ENCODE measurements around the gene MTMR11.
A peak's percentile ranks its signal among the peaks of the same experiment; 100 is the strongest.
"Not testable (repeated sequence)": the region's sequence is repeated elsewhere in the genome, so short reads cannot be mapped to it uniquely, and the experiment has no call there.

The MTMR11 gene

DNA sequence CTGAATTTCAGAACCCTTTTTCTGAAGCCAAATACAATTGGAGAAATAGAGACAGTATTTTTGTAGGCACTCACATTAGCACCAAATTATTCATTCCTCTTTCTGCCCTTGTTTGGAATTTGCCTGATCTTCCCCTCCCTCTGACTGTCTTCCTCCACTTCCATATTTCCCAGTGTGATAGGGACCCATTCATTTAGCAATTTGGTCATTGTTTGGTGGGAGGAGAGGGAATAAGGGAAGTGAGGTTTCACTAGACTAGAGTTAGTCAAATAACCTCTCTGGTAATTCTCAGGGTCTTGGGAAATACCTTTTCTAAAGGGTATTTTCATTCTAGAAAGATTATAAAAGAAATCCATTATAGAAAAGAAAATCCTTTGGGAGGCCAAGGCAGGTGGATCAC, 31.0 kb upstream of the MTMR11 start:
- no peak overlapping the region for H3K4me3 ChIP-seq
- no peak overlapping the region for H3K27ac ChIP-seq
- TF ChIP-seq, protein P1, sequence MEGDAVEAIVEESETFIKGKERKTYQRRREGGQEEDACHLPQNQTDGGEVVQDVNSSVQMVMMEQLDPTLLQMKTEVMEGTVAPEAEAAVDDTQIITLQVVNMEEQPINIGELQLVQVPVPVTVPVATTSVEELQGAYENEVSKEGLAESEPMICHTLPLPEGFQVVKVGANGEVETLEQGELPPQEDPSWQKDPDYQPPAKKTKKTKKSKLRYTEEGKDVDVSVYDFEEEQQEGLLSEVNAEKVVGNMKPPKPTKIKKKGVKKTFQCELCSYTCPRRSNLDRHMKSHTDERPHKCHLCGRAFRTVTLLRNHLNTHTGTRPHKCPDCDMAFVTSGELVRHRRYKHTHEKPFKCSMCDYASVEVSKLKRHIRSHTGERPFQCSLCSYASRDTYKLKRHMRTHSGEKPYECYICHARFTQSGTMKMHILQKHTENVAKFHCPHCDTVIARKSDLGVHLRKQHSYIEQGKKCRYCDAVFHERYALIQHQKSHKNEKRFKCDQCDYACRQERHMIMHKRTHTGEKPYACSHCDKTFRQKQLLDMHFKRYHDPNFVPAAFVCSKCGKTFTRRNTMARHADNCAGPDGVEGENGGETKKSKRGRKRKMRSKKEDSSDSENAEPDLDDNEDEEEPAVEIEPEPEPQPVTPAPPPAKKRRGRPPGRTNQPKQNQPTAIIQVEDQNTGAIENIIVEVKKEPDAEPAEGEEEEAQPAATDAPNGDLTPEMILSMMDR (IDR thresholded peaks at IDR 0.05): no peak
- no peak for DNase-seq (ENCODE audit: low spot score)

DNA sequence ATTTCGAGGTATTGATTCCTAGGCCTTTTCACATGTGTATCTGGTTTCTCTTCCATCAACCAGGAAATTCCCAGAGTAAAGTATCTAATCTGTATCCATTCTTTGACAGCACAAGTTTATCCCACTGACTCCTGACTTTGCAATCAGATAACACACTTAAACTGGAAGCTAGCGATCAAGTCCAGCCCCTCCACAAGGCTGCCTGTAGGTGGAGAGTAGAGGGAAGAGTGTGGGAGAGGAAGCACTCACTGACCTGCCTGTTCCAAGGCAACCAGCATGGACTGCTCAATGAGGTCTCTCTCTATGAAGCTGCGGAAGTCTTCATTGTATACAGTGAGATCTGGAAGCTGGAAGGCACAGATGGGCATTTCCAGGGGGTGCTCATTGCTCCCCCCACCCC, 30.4 kb upstream of the MTMR11 start:
- no peak for DNase-seq (ENCODE audit: low spot score)
- Histone ChIP-seq H3K27ac (no peak overlapping the region), H3K4me3 (no peak overlapping the region)
- TF ChIP-seq, protein P1 (IDR thresholded peaks at IDR 0.05): no peak

DNA sequence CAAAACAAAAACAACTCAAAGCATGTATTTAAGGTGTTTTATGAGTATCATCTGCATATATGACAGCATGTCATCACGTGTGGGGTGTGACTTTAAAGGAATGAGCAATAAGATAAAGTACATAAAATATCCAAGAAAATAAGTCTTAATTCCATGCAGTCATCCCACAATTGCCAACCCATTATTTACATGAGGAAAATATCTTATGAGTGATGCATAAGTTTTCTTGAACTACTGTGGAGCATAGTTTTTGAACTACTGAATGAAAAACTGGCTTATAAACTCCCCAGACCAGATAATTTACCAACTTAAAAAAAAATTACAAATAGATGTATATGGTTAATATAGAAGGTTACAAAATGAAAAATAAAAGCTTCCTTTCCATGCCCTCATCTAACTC, 29.7 kb upstream of the MTMR11 start:
- TF ChIP-seq, protein P1 (IDR thresholded peaks at IDR 0.05): no peak
- Histone ChIP-seq H3K27ac (no peak overlapping the region), H3K4me3 (no peak overlapping the region)
- DNase-seq (ENCODE audit: low spot score): no peak

DNA sequence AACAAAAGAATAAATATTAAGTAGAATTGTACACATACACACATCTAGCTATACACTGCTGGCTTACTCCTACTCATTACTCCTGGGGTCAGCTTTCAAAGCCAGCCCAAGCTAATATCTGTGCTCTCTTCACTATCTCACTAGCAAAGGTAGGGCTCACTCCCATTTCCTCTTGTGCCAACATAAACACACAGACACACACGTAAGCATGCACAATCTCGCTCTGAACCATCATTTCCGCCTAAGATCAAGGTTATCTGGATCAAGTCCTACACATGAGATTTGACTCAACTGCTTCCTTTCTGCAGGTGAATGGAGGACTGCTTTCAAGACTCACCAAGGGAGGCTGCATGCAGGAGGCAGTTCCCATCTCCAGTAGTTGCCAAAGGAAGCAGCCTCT, 28.8 kb upstream of the MTMR11 start:
- DNase-seq (ENCODE audit: low spot score): no peak
- Histone ChIP-seq H3K27ac (no peak overlapping the region), H3K4me3 (no peak overlapping the region)
- TF ChIP-seq, protein P1 (IDR thresholded peaks at IDR 0.05): no peak

DNA sequence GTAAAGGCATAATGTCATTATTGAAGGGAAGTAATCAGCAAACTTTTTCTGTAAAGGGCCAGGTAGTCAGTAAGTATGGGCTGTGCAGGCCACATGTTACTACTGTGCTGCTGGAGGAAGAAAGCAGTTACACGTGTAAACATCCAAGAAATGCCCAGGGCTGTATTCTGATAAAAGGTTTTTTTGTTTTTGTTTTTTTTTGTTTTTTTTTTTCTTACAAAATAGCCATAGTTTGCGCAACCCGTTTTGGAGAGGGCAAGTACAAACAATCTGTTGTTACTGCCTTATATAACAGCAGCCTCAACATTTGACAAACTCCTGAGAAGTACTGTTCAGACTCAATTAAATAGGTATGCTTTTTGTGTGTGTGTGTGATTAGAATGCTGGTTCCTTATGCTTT, 26.7 kb upstream of the MTMR11 start:
- TF ChIP-seq, protein P1 (IDR thresholded peaks at IDR 0.05): no peak
- Histone ChIP-seq H3K27ac (peak overlapping the region in 1 of 2 donors; percentile 24), H3K4me3 (no peak overlapping the region)
- DNase-seq (ENCODE audit: low spot score): no peak

DNA sequence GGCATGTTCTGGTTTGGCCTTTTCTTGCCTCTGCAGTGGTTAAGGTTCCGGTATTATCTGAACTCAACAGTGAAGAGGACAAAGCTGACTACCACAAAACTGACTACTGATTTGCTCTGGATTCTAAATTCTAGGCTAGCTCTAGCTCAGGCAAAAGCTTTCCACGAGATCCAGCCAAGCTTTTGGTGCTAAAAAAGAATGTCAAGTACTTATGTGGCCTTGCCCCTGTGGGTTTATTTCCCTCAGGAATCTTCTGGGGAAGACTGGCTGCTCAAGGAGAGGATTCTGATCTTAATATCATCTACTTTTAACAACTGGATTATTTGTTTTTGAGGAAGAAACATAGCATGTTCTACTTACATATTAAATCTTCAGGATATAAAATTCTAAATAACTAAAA, 26.1 kb upstream of the MTMR11 start:
- no peak overlapping the region for H3K4me3 ChIP-seq
- no peak for DNase-seq (ENCODE audit: low spot score)
- TF ChIP-seq, protein P1 (IDR thresholded peaks at IDR 0.05): no peak
- peak overlapping the region; percentile 17 to 61 for H3K27ac ChIP-seq

DNA sequence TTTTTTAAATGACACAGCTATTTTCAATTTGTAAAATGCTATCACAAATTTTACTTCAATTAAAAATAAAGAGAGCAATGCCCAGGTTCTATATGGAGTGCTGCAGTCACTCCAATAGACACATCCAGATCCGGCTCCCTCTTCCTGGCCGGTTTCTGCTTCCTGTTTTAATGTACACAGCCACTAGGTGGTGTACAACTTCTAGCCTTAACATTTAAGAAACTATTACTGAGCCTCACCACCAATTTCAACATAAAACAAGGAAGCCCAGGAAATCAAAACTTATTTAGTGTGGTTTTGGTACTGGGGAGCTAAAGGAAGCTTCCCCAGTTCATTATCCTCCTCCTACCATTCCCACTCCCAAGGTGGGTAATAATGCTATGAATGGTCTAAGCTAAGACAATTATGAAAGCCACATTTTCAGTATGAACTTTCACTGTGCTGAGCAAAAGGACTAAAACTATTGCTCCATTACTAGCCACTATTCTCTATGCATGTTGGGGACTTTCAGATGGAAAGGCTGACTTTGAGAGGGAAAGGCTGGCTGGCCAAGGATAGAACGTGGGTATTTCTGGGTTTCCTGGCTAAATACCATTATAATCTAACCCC, 25.5 kb upstream of the MTMR11 start:
- Histone ChIP-seq H3K4me3 (no peak overlapping the region), H3K27ac (peak overlapping the region; percentile 17 to 61)
- TF ChIP-seq, protein P1 (IDR thresholded peaks at IDR 0.05): peak; percentile 71
- no peak for DNase-seq (ENCODE audit: low spot score)

DNA sequence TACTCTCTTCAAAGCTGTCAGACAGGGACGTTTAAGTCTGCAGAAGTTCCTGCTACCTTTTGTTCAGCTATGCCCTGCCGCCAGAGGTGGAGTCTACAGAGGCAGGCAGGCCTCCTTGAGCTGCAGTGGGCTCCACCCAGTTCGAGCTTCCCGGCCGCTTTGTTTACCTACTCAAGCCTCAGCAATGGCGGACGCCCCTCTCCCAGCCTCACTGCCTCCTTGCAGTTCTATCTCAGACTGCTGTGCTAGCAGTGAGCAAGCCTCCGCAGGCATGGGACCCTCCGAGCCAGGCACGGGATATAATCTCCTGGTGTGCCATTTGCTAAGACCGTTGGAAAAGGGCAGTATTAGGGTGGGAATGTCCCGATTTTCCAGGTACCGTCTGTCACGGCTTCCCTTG, 20.9 kb upstream of the MTMR11 start:
- not testable (repeated sequence) for H3K4me3 ChIP-seq; DNase-seq (ENCODE audit: low spot score); H3K27ac ChIP-seq

Data from coronary artery (tissue), 2 donors.